NB4 (cell line): ENCODE results near the gene GALNT17.

Experiments
- DNase-seq: peaks from one replicate; pipeline ENCODE4 v3.0.0; 2010; ENCODE audit warnings: low read depth
- H3K4me3 ChIP-seq: one replicate; pipeline ENCODE4 v1.5.1; 2011; ENCODE audit warnings: mild to moderate bottlenecking, low read depth, low read length, moderate library complexity
- CTCF ChIP-seq: IDR thresholded peaks from one replicate; pipeline ENCODE4 v1.5.1; 2012; ENCODE audit warnings: low read depth, low read length
- MAX ChIP-seq: IDR thresholded peaks from 2 replicates; pipeline ENCODE4 v1.6.1; 2011; ENCODE audit warnings: low read depth, low read length
- MYC ChIP-seq: IDR thresholded peaks from 2 replicates; pipeline ENCODE4 v1.6.1; 2011; ENCODE audit warnings: low read depth, low read length
- POLR2A ChIP-seq: IDR thresholded peaks from 2 replicates; pipeline ENCODE4 v1.6.1; 2011; ENCODE audit warnings: mild to moderate bottlenecking; ENCODE audit not compliant: insufficient read length; ENCODE audit errors: extremely low read depth

Gene GALNT17

GRCh38 chr7:71345117-71345884 is 213.4 kb downstream of the GALNT17 start:
- no peak for DNase-seq
- TF ChIP-seq MYC (no peak), CTCF (no peak), POLR2A (no peak), MAX (no peak)
- no peak overlapping the region for H3K4me3 ChIP-seq

DNA sequence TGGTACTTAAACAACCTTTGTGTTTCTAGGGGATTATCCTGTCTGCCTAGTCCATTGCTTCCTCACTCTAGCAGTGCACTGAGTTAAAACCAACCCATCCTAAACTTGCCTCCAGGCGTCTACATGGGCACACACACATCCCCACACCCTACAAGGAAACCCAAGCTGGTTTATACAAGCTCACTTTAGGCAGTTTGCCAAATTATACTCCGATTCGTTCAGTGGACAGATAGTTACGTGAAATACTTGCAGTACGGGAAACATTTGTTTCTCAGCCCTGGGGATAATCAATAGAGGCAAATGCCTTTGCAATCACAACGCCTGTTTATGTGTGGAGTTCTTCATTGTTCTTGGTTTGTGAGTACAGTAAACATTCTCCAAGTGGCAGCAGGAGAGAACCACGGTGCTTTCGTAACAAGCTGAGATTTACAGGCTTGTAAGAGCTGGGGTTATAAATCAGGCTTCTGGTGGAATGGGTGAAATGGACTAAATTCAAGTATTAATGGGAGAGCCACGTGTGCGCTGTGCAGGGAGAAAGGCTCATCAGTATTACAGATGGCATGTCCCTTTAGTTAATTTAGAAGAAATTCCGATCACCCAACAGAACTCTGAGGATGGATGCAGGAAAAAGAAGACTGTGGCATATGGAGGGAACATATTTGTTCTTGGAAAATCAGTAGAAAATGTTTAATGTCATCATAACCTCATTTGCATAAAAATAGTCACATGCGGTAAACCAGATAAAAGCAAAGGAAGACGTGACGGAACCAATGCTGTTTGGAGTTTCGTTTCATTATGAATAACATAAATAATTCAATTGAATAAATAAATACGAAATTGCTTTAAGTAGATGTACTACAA is 217.1 kb downstream of the GALNT17 start:
- TF ChIP-seq MYC (no peak), POLR2A (no peak), CTCF (no peak)
- DNase-seq: no peak

DNA sequence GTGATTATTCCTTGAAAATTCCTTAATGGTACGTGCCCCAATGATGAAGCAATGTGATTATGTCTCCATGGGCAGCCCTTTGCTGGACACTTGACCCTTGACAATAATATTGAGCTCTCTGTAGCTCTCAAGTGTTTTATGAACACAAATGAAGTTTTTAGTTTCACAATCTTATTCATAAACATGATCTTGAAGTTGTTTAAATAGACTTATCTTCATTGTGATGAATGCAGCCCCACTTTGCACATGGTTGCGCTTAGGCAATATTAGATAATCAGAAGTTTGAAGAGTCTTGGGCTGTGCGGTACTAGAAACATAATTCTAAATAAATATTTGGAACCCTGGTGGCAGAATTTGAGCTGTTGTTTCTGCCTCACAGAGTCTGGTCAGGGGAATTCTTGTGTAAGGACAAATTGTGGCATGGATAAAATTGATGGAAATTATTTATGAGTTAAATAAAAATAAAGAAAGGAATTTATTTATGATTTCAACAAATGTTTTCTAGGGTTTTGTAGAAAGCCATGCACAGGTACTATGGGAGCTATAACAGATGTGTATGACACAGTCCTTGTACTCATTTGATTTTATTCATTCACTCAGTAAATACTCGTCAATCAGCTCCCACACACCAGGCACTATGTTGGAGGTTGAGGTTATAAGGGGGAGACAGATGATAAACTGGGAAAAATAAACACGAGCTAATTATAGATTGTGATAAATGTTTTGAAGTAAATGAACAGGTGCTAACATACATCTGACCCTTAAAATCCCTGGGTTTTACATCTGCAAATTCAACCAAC is 217.9 kb downstream of the GALNT17 start:
- no peak overlapping the region for H3K4me3 ChIP-seq
- TF ChIP-seq POLR2A (no peak), CTCF (no peak)
- no peak for DNase-seq

More for the DNA sequence above, 217.1 kb downstream of the GALNT17 start:
- no peak overlapping the region for H3K4me3 ChIP-seq

DNA sequence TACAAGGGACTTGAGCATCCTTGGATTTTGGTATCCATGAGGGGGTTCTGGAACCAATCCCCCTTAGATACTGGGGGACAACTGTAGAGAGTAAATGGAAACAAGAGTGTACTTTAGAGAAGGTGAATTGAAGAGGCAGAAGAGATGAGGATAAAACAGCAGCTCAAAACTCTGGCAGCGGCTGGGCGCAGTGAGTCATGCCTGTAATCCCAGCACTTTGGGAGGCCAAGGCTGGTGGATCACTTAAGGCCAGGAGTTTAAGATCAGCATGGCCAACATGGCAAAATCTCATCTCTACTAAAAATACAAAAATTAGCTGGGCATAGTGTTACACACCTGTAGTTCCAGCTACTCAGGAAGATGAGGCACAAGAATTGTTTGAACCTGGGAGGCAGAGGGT is 218.7 kb downstream of the GALNT17 start:
- TF ChIP-seq CTCF (no peak), MAX (no peak), POLR2A (no peak)

GRCh38 chr7:71354716-71355115 is 222.8 kb downstream of the GALNT17 start:
- TF ChIP-seq POLR2A (no peak), MYC (no peak), MAX (no peak), CTCF (no peak)
- no peak overlapping the region for H3K4me3 ChIP-seq

More for the DNA sequence above, 218.7 kb downstream of the GALNT17 start:
- H3K4me3 ChIP-seq: no peak overlapping the region
- no peak for DNase-seq

More at GRCh38 chr7:71354716-71355115, 222.8 kb downstream of the GALNT17 start:
- no peak for DNase-seq
